ENCODE data around the gene C2CD5. TPM values are rescaled to one million over a fixed set of nuclear protein-coding genes. Genes with fewer than 3 reads are reported as not detected.
"Not testable (repeated sequence)": the region's sequence is repeated elsewhere in the genome, so short reads cannot be mapped to it uniquely, and the experiment has no call there.

The C2CD5 gene, protein sequence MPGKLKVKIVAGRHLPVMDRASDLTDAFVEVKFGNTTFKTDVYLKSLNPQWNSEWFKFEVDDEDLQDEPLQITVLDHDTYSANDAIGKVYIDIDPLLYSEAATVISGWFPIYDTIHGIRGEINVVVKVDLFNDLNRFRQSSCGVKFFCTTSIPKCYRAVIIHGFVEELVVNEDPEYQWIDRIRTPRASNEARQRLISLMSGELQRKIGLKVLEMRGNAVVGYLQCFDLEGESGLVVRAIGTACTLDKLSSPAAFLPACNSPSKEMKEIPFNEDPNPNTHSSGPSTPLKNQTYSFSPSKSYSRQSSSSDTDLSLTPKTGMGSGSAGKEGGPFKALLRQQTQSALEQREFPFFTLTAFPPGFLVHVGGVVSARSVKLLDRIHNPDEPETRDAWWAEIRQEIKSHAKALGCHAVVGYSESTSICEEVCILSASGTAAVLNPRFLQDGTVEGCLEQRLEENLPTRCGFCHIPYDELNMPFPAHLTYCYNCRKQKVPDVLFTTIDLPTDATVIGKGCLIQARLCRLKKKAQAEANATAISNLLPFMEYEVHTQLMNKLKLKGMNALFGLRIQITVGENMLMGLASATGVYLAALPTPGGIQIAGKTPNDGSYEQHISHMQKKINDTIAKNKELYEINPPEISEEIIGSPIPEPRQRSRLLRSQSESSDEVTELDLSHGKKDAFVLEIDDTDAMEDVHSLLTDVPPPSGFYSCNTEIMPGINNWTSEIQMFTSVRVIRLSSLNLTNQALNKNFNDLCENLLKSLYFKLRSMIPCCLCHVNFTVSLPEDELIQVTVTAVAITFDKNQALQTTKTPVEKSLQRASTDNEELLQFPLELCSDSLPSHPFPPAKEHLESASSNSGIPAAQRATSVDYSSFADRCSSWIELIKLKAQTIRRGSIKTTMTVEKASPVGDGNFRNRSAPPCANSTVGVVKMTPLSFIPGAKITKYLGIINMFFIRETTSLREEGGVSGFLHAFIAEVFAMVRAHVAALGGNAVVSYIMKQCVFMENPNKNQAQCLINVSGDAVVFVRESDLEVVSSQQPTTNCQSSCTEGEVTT
- 7.4 and 14.4 TPM in 2 replicates for total RNA-seq (2014; rRNA removed; shearing (Covaris generic))

DNA sequence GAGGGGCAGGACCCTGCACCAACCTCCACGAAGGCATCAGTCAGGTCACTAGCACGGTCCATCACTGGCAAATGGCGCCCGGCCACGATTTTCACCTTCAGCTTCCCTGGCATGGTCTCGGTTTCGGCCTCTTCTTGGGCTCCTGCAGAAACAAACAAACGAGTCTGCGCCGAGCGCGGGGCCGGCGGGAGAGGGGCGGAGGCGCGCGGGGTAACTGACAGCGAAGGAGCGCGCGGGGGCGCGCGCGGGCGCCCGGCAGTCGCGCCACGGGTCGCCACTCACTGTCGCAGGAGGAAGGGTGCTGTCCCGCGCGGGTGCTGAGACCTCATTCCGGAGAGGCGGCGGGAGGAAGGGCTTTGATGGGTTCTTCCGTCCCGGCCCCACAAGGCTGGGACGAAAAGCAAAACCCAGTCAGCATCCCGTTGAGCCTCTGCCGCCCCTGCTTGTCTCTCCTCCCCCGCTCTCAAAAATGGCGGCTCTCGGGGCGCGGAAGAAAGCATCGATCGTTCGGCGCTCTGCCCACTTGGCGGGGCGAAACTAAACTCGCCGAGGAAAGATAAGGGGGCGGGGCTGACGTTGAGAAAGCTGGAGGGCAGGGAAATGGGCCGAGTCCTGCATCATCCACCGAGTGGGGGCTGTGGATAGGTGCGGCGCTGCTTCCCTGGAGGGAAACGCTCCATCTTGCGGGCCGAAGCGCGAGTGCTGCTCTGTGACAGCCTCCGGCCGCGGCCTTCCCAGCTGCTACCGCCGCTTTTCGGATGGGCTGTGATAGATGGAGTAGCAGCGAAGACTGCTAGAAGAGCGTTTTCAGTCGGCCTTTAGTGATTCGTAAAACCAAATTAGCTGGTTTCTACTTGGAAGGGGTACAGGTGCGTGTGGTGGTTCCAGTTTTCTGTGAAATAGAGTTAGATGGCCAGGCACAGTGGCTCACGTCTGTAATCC lies at the start of gene C2CD5:
TSS of gene C2CD5 (minus strand) at position 505 of the 942 bp plus-strand sequence. CDS start at position 113, 392 bp downstream.
- DNase-seq (ENCODE audit: low spot score), result peak; percentile 98

DNA sequence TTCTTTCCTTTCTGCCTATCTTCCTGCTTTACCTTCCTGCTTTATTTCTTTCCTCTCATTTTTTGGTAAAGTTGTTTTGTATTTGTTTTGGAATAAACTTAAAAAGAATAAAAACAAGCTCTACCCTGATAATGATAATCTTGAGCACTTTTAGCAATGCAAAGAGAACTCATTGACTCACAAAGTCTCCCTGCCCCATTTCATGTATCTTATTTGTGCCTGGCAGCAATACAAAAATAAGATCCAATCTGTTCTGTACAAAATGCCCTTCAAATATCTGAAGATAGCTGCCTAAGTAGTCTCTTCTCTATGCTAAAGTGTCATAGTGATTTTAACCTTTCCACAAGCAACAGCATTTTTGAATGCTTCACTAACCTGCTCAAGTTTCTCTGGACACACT lies 49.5 kb upstream of the C2CD5 start:
- no peak for DNase-seq (ENCODE audit: low spot score)

GRCh38 chr12:22588817-22589216 lies 44.5 kb upstream of the C2CD5 start:
- peak; percentile 66 for DNase-seq (ENCODE audit: low spot score)

DNA sequence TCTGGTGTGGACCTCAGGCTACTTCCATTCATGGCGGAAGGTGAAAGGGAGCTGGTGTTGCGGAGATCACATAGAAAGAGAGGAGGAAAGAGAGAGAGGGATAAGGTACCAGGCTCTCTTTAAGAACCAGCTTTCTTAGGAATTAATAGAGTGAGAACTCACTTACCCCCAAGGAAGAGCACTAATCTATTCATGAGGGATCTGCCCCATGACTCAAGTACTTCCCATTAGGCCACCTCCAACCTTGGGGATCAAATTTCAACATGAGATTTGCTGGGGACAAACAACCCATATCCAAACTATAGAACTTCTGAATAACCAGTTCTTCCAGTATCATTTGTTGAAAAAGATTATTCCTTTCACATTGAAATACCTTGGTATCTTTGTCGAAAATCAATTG lies 34.0 kb upstream of the C2CD5 start:
- DNase-seq (ENCODE audit: low spot score), result no peak

GRCh38 chr12:22577667-22578066 lies 33.3 kb upstream of the C2CD5 start:
- no peak for DNase-seq (ENCODE audit: low spot score)

DNA sequence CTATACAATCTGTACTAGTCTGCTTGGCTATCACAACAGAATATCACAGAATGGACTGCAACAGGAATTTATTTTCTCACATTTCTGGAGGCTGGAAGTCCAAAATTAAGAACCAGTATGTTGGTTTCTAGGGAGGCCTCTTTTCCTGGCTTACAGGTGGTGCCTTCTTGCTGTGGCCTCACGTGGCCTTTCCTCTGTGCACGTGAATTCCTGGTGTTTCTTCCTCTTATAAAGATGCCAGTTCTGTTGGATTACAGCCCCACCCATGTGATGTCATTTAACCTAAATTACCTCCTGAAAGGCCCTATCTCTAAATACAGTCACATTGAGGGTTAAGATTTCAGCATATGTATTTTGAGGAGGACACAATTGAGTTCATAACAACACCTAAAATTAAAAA lies 32.1 kb upstream of the C2CD5 start:
- no peak for DNase-seq (ENCODE audit: low spot score)

DNA sequence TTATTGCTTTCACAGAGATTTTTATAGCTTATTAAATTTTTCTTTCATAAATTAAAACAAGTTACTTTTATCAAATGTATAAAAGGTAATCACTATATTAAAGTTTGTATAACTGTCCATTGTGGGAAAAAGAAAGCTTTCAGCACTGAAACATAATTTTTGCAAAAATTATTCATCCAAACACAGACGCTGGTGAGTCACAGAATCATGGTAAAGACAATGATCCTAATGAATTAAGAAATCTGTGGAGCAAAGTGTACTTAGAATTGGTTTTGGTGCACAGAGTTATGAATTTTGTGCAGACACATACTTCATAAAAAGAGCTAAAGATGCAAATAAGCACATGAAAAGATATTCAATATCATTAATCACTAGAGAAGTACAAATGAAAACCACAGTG lies 31.7 kb upstream of the C2CD5 start:
- DNase-seq (ENCODE audit: low spot score), result no peak

DNA sequence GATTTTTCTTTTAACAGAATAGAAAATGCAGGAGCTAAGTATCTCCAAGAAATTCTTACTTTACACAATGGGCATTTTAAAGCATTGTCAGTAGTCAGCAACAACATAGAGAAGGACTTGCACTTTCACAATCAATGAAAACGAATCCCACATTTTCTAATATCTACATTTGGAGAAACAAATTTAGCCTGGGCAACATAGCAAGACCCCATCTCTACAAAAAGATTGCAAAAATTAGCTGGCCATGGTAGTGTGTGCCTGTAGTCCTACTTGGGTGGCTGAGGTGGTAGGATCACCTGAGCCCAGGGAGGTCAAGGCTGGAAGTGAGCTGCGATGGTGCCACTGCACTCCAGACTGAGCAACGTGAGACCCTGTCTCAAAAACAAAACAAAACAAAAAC lies 30.6 kb upstream of the C2CD5 start:
- DNase-seq (ENCODE audit: low spot score), result no peak

DNA sequence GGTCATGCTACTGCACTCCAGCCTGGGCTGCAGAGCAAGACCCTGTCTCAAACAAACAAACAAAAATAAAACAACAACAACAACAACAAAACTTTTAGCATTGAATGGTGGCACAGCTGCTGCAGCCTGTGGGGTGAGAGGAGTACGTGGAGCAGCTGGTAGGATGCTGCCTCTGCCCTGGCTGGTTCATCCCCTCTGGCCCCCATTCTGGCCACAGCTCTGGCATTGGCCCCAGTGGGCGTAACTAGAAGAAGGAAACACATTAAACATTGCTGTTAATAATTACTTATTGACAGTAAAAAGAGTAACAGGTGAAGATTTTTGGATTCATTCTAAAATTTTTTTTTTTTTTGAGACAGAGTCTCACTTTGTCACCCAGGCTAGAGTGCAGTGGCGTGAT lies 28.8 kb upstream of the C2CD5 start:
- no peak for DNase-seq (ENCODE audit: low spot score)

DNA sequence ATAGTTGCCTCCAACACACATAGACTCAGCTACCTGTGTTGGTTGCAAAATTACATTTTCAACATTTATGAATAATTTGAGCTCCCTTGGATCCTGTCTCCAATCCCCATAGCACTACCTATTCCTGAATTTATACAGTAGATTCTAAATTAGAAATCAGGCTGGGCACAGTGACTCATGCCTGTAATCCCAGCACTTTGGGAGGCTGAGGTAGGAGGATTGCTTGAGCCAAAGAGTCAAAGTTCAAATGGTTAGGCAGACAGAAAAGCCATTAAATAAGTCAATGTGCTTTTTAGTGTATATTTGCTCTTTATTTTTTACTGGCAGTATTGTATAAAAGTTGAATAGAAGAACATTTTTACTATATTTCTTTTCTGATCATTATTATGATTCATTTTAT lies 24.9 kb upstream of the C2CD5 start:
- no peak for DNase-seq (ENCODE audit: low spot score)

DNA sequence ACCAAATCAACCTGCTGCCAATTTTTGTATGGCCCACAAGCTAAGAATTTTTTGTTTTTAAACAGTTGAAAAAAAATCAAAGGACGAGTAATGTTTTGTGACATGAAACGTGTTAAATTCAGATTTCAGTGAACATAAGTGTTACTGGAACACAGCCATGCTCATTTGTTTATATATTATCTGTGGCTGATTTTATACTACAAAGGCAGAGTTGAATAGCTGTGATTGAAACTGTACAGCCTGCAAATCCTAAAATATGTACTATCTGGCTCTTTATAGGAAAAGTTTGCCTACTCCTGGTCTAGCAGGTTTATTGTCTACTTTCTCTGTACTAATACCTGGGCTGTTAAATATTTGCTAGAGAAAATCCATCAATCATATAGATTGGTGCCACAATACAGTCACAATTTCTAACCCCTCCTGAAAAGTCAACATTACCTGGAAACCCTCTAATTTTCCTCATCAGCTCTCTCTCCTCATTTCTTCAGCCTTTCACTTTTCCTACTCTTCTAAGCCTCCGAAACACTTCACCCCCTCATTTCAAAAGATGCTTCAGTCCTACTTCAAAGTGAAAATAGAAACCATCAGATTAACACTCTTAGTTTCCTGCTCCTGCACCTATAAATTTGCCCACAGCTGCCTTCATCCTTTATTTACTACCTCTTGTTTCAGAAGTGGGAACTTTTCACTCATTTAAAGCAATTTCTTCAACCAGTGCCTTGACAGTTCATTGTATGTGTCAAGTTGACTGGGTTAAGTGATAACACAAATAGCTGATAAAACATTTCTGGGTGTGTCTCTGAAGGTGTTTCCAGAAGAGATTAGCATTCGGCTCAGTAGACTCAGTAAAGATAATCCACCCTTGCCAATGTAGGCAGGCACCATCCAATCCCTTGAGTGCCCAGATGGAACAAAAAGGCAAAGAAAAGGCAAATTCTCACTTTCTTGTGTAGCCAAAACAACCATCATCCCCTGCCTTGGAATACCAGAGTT lies 18.0 kb upstream of the C2CD5 start:
- DNase-seq (ENCODE audit: low spot score), result peak; percentile 28

DNA sequence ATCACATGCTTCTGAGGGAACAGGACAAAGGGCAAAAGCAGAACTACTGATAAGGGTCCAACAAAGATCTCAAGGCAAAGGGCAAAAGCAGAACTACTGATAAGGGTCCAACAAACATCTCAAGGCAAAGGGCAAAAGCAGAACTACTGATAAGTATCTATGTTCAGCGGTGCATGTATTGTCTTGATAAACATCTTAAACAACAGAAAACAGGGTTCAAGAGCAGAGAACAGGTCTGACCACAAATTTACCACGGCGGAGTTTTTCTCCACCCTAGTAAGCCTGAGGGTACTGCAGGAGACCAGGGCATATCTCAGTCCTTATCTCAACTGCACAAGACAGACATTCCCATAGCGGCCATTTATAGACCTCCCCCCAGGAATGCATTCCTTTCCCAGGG lies 10.4 kb upstream of the C2CD5 start:
- not testable (repeated sequence) for DNase-seq (ENCODE audit: low spot score)

DNA sequence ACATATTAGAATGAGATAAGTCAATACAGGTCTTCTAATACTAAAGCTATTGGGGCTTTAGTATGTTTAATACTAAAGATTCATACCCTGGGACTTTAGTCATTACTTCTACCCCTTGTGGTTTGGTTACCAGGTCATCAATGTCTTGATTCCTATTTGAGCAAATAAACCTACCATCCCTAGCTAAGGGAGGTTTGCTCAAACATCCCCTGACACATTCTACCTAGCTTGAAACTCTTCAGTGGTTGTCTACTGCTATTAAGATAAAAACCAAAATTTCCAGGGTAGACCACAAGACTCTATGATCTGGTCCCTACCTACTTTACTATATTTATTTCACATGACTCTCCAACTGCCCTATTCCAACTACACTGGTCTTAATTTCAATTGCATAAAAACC lies 7.3 kb upstream of the C2CD5 start:
- DNase-seq (ENCODE audit: low spot score), result no peak

GRCh38 chr12:22545255-22545654 lies 913 bp upstream of the C2CD5 start:
- DNase-seq (ENCODE audit: low spot score), result no peak

DNA sequence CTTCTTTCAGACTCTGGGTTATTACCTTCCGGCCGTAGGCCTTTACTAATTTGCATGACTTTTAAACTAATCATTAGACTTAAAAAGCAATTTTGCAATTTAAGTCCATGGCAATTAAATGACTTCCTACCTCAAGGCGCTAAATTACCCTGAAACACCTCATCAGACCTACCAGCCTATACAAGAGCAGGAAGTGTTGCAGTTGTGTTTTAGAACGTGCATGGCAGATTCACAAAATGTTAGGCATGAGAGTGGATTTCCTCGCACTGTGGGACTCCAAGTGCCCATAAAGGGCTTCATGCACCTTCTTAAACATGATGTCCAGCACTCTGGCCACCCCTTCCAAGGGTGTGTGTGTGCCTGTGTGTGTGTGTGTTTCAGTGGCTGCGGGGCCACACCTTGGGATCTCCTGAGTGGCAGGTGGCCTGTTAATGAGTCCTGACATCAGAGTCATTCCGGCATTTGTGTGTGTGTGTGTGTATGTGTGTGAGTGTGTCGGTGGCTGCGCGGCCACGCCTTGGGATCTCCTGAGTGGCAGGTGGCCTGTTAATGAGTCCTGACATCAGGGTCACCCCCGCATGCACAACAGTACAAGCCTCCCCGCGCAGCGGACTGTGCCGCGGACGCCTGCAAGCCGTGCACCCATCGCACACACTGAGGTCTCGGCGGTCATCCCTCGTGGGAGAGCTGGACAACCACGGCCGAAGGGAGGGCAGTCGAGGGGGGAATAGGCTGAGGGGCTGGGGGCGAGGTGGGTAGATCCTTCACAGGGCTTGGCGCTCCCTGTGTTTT lies 900 bp downstream of the C2CD5 start:
- peak; percentile 67 for DNase-seq (ENCODE audit: low spot score)

- DNase-seq (ENCODE audit: low spot score), result no peak
Observed at GRCh38 chr12:22541496-22542155, 2.7 kb downstream of the C2CD5 start.

- no peak for DNase-seq (ENCODE audit: low spot score)
Observed at GRCh38 chr12:22539055-22539454, 5.3 kb downstream of the C2CD5 start.

DNA sequence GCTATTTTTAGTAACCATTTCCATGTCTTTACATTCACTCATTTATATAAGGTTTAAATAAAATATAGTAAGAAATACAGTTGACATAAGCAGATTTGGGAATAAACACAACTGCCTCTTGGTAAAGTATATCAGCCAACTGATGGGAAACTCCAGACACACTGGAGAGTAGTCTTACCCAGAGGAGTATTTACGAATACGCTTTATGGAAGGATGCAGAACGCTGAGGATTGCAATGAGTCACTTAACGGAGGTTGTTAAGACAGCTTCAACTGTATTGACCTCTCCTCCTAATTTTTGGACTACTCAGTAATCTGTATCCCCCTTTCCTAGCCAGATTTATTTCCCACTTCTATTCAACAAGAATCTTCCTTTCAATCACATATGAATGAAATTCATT lies 6.0 kb downstream of the C2CD5 start:
- DNase-seq (ENCODE audit: low spot score), result no peak
